GM15510 (cell line): ENCODE measurements around the gene FGGY.

Source experiments
- POLR2A ChIP-seq: IDR thresholded peaks from 3 replicates; pipeline ENCODE4 v1.6.1; 2011; ENCODE audit warnings: borderline replicate concordance; ENCODE audit not compliant: insufficient read length; ENCODE audit errors: extremely low read depth

The FGGY gene

GRCh38 chr1:59484096-59484495 lies 187.2 kb downstream of the FGGY start:
- TF ChIP-seq POLR2A, result no peak

- TF ChIP-seq POLR2A, result no peak
Measured at GRCh38 chr1:59485171-59485570, 188.3 kb downstream of the FGGY start.

GRCh38 chr1:59485949-59486348 lies 189.1 kb downstream of the FGGY start:
- TF ChIP-seq POLR2A, result no peak

- no peak for TF ChIP-seq POLR2A
Measured at GRCh38 chr1:59486615-59487014, 189.7 kb downstream of the FGGY start.

- no peak for TF ChIP-seq POLR2A
Measured at GRCh38 chr1:59487335-59488031, 190.6 kb downstream of the FGGY start.

GRCh38 chr1:59492500-59492899 lies 195.6 kb downstream of the FGGY start:
- no peak for TF ChIP-seq POLR2A

GRCh38 chr1:59494145-59494833 lies 197.4 kb downstream of the FGGY start:
- TF ChIP-seq POLR2A, result no peak

GRCh38 chr1:59497616-59498015 lies 200.7 kb downstream of the FGGY start:
- no peak for TF ChIP-seq POLR2A

GRCh38 chr1:59498640-59499039 lies 201.7 kb downstream of the FGGY start:
- no peak for TF ChIP-seq POLR2A

- TF ChIP-seq POLR2A, result no peak
Measured at GRCh38 chr1:59499273-59499942, 202.5 kb downstream of the FGGY start.

- TF ChIP-seq POLR2A, result no peak
Measured at GRCh38 chr1:59499943-59500569, 203.2 kb downstream of the FGGY start.

- no peak for TF ChIP-seq POLR2A
Measured at GRCh38 chr1:59500950-59501742, 204.3 kb downstream of the FGGY start.

- TF ChIP-seq POLR2A, result no peak
Measured at GRCh38 chr1:59502009-59502691, 205.3 kb downstream of the FGGY start.

GRCh38 chr1:59504276-59504675 lies 207.4 kb downstream of the FGGY start:
- no peak for TF ChIP-seq POLR2A
